Measurements from ENCODE around the gene RNASE11.

DNA sequence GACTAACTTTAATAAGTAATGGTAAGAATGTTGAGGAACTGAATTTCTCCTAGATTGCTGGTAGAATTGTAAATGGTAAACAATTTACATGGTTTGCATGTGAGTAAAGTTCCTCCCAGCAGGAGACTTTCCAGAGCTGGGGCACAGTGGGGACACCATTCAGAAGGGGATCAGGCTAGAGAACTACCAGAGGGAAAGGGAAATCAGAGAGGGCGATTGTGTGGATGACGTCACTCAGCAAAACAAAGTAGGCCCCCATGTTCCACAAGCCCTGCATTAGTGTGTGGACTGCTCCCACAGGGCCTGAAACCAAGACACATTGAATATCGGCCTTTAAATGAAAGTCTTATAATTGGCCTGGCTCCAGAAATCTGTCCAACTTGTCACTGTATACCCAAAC is 9.5 kb downstream of the RNASE11 start:
- TF ChIP-seq POLR2AphosphoS5 (IDR thresholded peaks at IDR 0.05; ENCODE audit: low read depth, low read length) (no peak), TAF1 (IDR thresholded peaks at IDR 0.05; ENCODE audit: borderline replicate concordance, insufficient read depth, low read length) (no peak)

All from PFSK-1 (cell line).